K562 (cell line): ENCODE data around the gene MAPKAPK2. TPM values are rescaled to one million over a fixed set of nuclear protein-coding genes. Genes with fewer than 3 reads are reported as not detected.

Experiments used
- BRF1 ChIP-seq: IDR thresholded peaks from 3 replicates; pipeline ENCODE4 v1.6.1; 2011; ENCODE audit warnings: borderline replicate concordance, mild to moderate bottlenecking; ENCODE audit not compliant: insufficient read length; ENCODE audit errors: extremely low read depth
- CEBPB ChIP-seq: fragments of 450-650 bp; IDR thresholded peaks from 2 replicates; pipeline ENCODE4 v1.6.1; 2016; ENCODE audit warnings: missing genetic modification characterization, missing compliant biosample characterization
- CSDE1 ChIP-seq, 2 experiments: fragments of 450-650 bp; IDR thresholded peaks; 2 replicates each; pipeline ENCODE4 v1.6.1; 2016; ENCODE audit warnings: mild to moderate bottlenecking in 1 of 2
- EGR1 ChIP-seq: fragments of 450-650 bp; conservative IDR thresholded peaks from 2 replicates; pipeline ENCODE4 v1.6.1; 2017; ENCODE audit warnings: mild to moderate bottlenecking
- PHB ChIP-seq: fragments of 250-450 bp; sonication (Bioruptor Pico); IDR thresholded peaks from 2 replicates; pipeline ENCODE4 v1.5.0; 2021
- RBM17 ChIP-seq: fragments of 200-400 bp; formaldehyde crosslinking; IDR thresholded peaks from 2 replicates; pipeline ENCODE4 v1.6.1; 2017; ENCODE audit warnings: low read depth, mild to moderate bottlenecking, low read length, borderline replicate concordance
- SP2 ChIP-seq: IDR thresholded peaks from 2 replicates; pipeline ENCODE4 v1.6.1; 2011; ENCODE audit warnings: mild to moderate bottlenecking, low read depth, low read length, moderate library complexity; ENCODE audit not compliant: poor library complexity, severe bottlenecking; ENCODE audit errors: extremely low read depth
- TSC22D4 ChIP-seq: fragments of 450-650 bp; IDR thresholded peaks from 2 replicates; pipeline ENCODE4 v1.6.1; 2016; ENCODE audit warnings: missing genetic modification characterization, missing biosample characterization, control low read depth
- WHSC1 ChIP-seq: IDR thresholded peaks from one replicate; pipeline ENCODE4 v1.6.1; 2012; ENCODE audit warnings: low read length, control low read depth, inconsistent platforms
- polyA plus RNA-seq, 8 experiments: library from polyadenylated mRNA; depleted of rRNA in 4 of 8; stranded (reverse) in 5 of 8; unstranded in 3 of 8; fragments of >200 nt; fragmentation: Nextera tagmentation in 2 of 8; fragmentation: Illumina TruSeq in 1 of 8; extraction: Ambion mirVana in 2 of 8; extraction: Trizol in 1 of 8; gene quantifications; 2 replicates each; pipeline versions ENCODE4 v1.2.1 to v1.2.3, GENCODE V29; 2011 to 2014; ENCODE audit warnings: inconsistent platforms in 1 of 8, missing spikeins in 1 of 8
- total RNA-seq, 7 experiments: library from RNA; depleted of rRNA in 6 of 7; stranded (reverse); fragments of >200 nt in 6 of 7; fragmentation: Illumina TruSeq in 2 of 7; extraction: Trizol in 2 of 7; gene quantifications; 2 replicates each; pipeline versions ENCODE4 v1.2.1 to v1.2.3, GENCODE V29; 2011 to 2021; ENCODE audit warnings: low replicate concordance in 1 of 7
- TF ChIP-seq, protein P1 (sequence below): fragments of 450-650 bp; IDR thresholded peaks from one replicate; pipeline ENCODE4 v1.6.1; 2018; ENCODE audit warnings: mild to moderate bottlenecking, moderate library complexity; ENCODE audit not compliant: partially characterized antibody
- TF ChIP-seq, protein P2 (sequence below): fragments of 450-650 bp; IDR thresholded peaks from 2 replicates; pipeline ENCODE4 v1.6.1; 2016; ENCODE audit warnings: mild to moderate bottlenecking, moderate library complexity
- TF ChIP-seq, protein P3 (sequence below): fragments of 450-650 bp; formaldehyde crosslinking; IDR thresholded peaks from 2 replicates; pipeline ENCODE4 v1.4.0; 2020; ENCODE audit warnings: mild to moderate bottlenecking, moderate library complexity

The MAPKAPK2 gene
- total and polyA plus RNA-seq, 9 of the 15 experiments (the other 6 are each of a cell fraction or from before 2014, with no cell fraction given): 0.63 to 94.2 (median 52.1) TPM

- TF ChIP-seq, protein P1, sequence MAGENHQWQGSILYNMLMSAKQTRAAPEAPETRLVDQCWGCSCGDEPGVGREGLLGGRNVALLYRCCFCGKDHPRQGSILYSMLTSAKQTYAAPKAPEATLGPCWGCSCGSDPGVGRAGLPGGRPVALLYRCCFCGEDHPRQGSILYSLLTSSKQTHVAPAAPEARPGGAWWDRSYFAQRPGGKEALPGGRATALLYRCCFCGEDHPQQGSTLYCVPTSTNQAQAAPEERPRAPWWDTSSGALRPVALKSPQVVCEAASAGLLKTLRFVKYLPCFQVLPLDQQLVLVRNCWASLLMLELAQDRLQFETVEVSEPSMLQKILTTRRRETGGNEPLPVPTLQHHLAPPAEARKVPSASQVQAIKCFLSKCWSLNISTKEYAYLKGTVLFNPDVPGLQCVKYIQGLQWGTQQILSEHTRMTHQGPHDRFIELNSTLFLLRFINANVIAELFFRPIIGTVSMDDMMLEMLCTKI: no peak
- TF ChIP-seq TSC22D4 (no peak; the same call in 1 of the 2 replicates), PHB (CRISPR knock-in tag) (no peak), RBM17 (no peak), CEBPB (tag) (no peak), EGR1 (peak; percentile 50; the same call in 1 of the 2 replicates), CSDE1 (IDR thresholded peaks at IDR 0.05) (peak; percentile 57 to 63; a peak in 2 of 4 replicates), SP2 (no peak), WHSC1 (no peak), BRF1 (no peak)
- TF ChIP-seq, protein P2, sequence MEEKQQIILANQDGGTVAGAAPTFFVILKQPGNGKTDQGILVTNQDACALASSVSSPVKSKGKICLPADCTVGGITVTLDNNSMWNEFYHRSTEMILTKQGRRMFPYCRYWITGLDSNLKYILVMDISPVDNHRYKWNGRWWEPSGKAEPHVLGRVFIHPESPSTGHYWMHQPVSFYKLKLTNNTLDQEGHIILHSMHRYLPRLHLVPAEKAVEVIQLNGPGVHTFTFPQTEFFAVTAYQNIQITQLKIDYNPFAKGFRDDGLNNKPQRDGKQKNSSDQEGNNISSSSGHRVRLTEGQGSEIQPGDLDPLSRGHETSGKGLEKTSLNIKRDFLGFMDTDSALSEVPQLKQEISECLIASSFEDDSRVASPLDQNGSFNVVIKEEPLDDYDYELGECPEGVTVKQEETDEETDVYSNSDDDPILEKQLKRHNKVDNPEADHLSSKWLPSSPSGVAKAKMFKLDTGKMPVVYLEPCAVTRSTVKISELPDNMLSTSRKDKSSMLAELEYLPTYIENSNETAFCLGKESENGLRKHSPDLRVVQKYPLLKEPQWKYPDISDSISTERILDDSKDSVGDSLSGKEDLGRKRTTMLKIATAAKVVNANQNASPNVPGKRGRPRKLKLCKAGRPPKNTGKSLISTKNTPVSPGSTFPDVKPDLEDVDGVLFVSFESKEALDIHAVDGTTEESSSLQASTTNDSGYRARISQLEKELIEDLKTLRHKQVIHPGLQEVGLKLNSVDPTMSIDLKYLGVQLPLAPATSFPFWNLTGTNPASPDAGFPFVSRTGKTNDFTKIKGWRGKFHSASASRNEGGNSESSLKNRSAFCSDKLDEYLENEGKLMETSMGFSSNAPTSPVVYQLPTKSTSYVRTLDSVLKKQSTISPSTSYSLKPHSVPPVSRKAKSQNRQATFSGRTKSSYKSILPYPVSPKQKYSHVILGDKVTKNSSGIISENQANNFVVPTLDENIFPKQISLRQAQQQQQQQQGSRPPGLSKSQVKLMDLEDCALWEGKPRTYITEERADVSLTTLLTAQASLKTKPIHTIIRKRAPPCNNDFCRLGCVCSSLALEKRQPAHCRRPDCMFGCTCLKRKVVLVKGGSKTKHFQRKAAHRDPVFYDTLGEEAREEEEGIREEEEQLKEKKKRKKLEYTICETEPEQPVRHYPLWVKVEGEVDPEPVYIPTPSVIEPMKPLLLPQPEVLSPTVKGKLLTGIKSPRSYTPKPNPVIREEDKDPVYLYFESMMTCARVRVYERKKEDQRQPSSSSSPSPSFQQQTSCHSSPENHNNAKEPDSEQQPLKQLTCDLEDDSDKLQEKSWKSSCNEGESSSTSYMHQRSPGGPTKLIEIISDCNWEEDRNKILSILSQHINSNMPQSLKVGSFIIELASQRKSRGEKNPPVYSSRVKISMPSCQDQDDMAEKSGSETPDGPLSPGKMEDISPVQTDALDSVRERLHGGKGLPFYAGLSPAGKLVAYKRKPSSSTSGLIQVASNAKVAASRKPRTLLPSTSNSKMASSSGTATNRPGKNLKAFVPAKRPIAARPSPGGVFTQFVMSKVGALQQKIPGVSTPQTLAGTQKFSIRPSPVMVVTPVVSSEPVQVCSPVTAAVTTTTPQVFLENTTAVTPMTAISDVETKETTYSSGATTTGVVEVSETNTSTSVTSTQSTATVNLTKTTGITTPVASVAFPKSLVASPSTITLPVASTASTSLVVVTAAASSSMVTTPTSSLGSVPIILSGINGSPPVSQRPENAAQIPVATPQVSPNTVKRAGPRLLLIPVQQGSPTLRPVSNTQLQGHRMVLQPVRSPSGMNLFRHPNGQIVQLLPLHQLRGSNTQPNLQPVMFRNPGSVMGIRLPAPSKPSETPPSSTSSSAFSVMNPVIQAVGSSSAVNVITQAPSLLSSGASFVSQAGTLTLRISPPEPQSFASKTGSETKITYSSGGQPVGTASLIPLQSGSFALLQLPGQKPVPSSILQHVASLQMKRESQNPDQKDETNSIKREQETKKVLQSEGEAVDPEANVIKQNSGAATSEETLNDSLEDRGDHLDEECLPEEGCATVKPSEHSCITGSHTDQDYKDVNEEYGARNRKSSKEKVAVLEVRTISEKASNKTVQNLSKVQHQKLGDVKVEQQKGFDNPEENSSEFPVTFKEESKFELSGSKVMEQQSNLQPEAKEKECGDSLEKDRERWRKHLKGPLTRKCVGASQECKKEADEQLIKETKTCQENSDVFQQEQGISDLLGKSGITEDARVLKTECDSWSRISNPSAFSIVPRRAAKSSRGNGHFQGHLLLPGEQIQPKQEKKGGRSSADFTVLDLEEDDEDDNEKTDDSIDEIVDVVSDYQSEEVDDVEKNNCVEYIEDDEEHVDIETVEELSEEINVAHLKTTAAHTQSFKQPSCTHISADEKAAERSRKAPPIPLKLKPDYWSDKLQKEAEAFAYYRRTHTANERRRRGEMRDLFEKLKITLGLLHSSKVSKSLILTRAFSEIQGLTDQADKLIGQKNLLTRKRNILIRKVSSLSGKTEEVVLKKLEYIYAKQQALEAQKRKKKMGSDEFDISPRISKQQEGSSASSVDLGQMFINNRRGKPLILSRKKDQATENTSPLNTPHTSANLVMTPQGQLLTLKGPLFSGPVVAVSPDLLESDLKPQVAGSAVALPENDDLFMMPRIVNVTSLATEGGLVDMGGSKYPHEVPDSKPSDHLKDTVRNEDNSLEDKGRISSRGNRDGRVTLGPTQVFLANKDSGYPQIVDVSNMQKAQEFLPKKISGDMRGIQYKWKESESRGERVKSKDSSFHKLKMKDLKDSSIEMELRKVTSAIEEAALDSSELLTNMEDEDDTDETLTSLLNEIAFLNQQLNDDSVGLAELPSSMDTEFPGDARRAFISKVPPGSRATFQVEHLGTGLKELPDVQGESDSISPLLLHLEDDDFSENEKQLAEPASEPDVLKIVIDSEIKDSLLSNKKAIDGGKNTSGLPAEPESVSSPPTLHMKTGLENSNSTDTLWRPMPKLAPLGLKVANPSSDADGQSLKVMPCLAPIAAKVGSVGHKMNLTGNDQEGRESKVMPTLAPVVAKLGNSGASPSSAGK: no peak; the same call in 1 of the 2 replicates
- TF ChIP-seq, protein P3, sequence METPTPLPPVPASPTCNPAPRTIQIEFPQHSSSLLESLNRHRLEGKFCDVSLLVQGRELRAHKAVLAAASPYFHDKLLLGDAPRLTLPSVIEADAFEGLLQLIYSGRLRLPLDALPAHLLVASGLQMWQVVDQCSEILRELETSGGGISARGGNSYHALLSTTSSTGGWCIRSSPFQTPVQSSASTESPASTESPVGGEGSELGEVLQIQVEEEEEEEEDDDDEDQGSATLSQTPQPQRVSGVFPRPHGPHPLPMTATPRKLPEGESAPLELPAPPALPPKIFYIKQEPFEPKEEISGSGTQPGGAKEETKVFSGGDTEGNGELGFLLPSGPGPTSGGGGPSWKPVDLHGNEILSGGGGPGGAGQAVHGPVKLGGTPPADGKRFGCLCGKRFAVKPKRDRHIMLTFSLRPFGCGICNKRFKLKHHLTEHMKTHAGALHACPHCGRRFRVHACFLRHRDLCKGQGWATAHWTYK (CRISPR knock-in tag): peak; percentile 74
These were observed 11.6 kb upstream of the MAPKAPK2 start (continued) for GRCh38 chr1:206672844-206673758.
